Measurements from ENCODE around the gene MARCKSL1. TPM values are rescaled to one million over a fixed set of nuclear protein-coding genes. Genes with fewer than 3 reads are reported as not detected.
A peak's percentile ranks its signal among the peaks of the same experiment; 100 is the strongest.

MARCKSL1 gene
- total and polyA plus RNA-seq, 2 experiments from 2014 or later = 16.6 to 22.1 TPM

- TF ChIP-seq EZH2 (IDR thresholded peaks at IDR 0.05; ENCODE audit: insufficient read depth, poor library complexity, severe bottlenecking) (no peak), EZH2phosphoT487 (IDR thresholded peaks at IDR 0.05; ENCODE audit: insufficient read depth, low read depth) (no peak)
- WGBS, 2 experiments (ENCODE audit: low coverage in 1 of 2, low lambda C conversion rate in 2 of 2, missing lambda C conversion rate in 2 of 2) = 2% methylated on average over 49 to 67 of the region's 75 CpGs
- Histone ChIP-seq H3K27ac (peak overlapping the region; percentile 52), H3K27me3 (replicated peaks; ENCODE audit: insufficient read depth) (no peaks in the 10 kb centered on the region), H4K20me1 (ENCODE audit: insufficient read depth) (no peaks in the 10 kb centered on the region), H2AFZ (peak overlapping the region; percentile 82), H3F3A (ENCODE audit: insufficient read depth) (peaks cover 12% of the 10 kb centered on the region; the same call in 1 of the 2 replicates), H3K36me3 (ENCODE audit: low read depth) (no peaks in the 10 kb centered on the region), H3K4me3 (peak overlapping the region; percentile 78), H3K9me2 (ENCODE audit: insufficient read depth) (no peaks in the 10 kb centered on the region), H3K9me3 (ENCODE audit: low read depth) (no peaks in the 10 kb centered on the region), H3K9ac (peak overlapping the region; percentile 93), H3K4me2 (ENCODE audit: unreplicated experiment) (peak overlapping the region; percentile 82), H3K4me1 (ENCODE audit: insufficient read depth) (peaks cover 27% of the 10 kb centered on the region), H3K79me2 (ENCODE audit: insufficient read depth) (no peaks in the 10 kb centered on the region)
- in situ Hi-C loops (cut with MboI) = no loop called here
- DNase-seq = peak; percentile 95
Observed at GRCh38 chr1:32351399-32352238, 15.6 kb upstream of the MARCKSL1 start.

- H3K79me2 ChIP-seq (ENCODE audit: insufficient read depth) = no peaks in the 10 kb centered on the region
- no peaks in the 10 kb centered on the region for H3K9me2 ChIP-seq (ENCODE audit: insufficient read depth)
- H3K4me3 ChIP-seq = peak overlapping the region; percentile 78
- H4K20me1 ChIP-seq (ENCODE audit: insufficient read depth) = no peaks in the 10 kb centered on the region
- peak overlapping the region; percentile 93 for H3K9ac ChIP-seq
- in situ Hi-C loops (cut with MboI) = no loop called here
- H2AFZ ChIP-seq = peak overlapping the region; percentile 82
- H3K9me3 ChIP-seq (ENCODE audit: low read depth) = no peaks in the 10 kb centered on the region
- no peak for TF ChIP-seq EZH2 (IDR thresholded peaks at IDR 0.05; ENCODE audit: insufficient read depth, poor library complexity, severe bottlenecking)
- no peak for TF ChIP-seq EZH2phosphoT487 (IDR thresholded peaks at IDR 0.05; ENCODE audit: insufficient read depth, low read depth)
- H3K27me3 ChIP-seq (replicated peaks; ENCODE audit: insufficient read depth) = no peaks in the 10 kb centered on the region
- peak; percentile 89 for DNase-seq
- 21 to 26% methylated on average over 17 to 28 of the region's 28 CpGs for WGBS, 2 experiments (ENCODE audit: low coverage in 1 of 2, low lambda C conversion rate in 2 of 2, missing lambda C conversion rate in 2 of 2)
- peak overlapping the region; percentile 82 for H3K4me2 ChIP-seq (ENCODE audit: unreplicated experiment)
- H3F3A ChIP-seq (ENCODE audit: insufficient read depth) = peaks cover 12% of the 10 kb centered on the region; the same call in 1 of the 2 replicates
- H3K27ac ChIP-seq = peak overlapping the region; percentile 52
- H3K36me3 ChIP-seq (ENCODE audit: low read depth) = no peaks in the 10 kb centered on the region
- H3K4me1 ChIP-seq (ENCODE audit: insufficient read depth) = peaks cover 27% of the 10 kb centered on the region
Observed at GRCh38 chr1:32350785-32351398, 14.9 kb upstream of the MARCKSL1 start.

- Histone ChIP-seq H3K4me2 (ENCODE audit: unreplicated experiment) (no peak overlapping the region), H3K9ac (no peak overlapping the region), H3K27me3 (replicated peaks; ENCODE audit: insufficient read depth) (no peaks in the 10 kb centered on the region), H3K9me2 (ENCODE audit: insufficient read depth) (no peaks in the 10 kb centered on the region), H4K20me1 (ENCODE audit: insufficient read depth) (no peaks in the 10 kb centered on the region), H3K79me2 (ENCODE audit: insufficient read depth) (no peaks in the 10 kb centered on the region), H3K9me3 (ENCODE audit: low read depth) (no peaks in the 10 kb centered on the region), H3F3A (ENCODE audit: insufficient read depth) (peaks cover 12% of the 10 kb centered on the region; the same call in 1 of the 2 replicates), H2AFZ (no peak overlapping the region), H3K4me3 (no peak overlapping the region), H3K4me1 (ENCODE audit: insufficient read depth) (peaks cover 23% of the 10 kb centered on the region), H3K36me3 (ENCODE audit: low read depth) (no peaks in the 10 kb centered on the region), H3K27ac (no peak overlapping the region)
- in situ Hi-C loops (cut with MboI) = no loop called here
- WGBS, 2 experiments (ENCODE audit: low coverage in 1 of 2, low lambda C conversion rate in 2 of 2, missing lambda C conversion rate in 2 of 2) = 63 to 66% methylated on average over 8 of the region's 8 CpGs
- TF ChIP-seq EZH2 (IDR thresholded peaks at IDR 0.05; ENCODE audit: insufficient read depth, poor library complexity, severe bottlenecking) (no peak), EZH2phosphoT487 (IDR thresholded peaks at IDR 0.05; ENCODE audit: insufficient read depth, low read depth) (no peak)
- DNase-seq = no peak
Observed at GRCh38 chr1:32349211-32349708, 13.2 kb upstream of the MARCKSL1 start.

GRCh38 chr1:32346532-32347157 lies 10.6 kb upstream of the MARCKSL1 start:
- DNase-seq = no peak
- 76 to 77% methylated on average over 9 of the region's 9 CpGs for WGBS, 2 experiments (ENCODE audit: low coverage in 1 of 2, low lambda C conversion rate in 2 of 2, missing lambda C conversion rate in 2 of 2)
- Histone ChIP-seq H3K27me3 (replicated peaks; ENCODE audit: insufficient read depth) (no peaks in the 10 kb centered on the region), H3F3A (ENCODE audit: insufficient read depth) (no peaks in the 10 kb centered on the region), H3K4me3 (no peak overlapping the region), H3K4me1 (ENCODE audit: insufficient read depth) (no peaks in the 10 kb centered on the region), H3K9ac (no peak overlapping the region), H3K79me2 (ENCODE audit: insufficient read depth) (no peaks in the 10 kb centered on the region), H4K20me1 (ENCODE audit: insufficient read depth) (no peaks in the 10 kb centered on the region), H3K9me3 (ENCODE audit: low read depth) (no peaks in the 10 kb centered on the region), H3K4me2 (ENCODE audit: unreplicated experiment) (no peak overlapping the region), H3K27ac (no peak overlapping the region), H2AFZ (no peak overlapping the region), H3K9me2 (ENCODE audit: insufficient read depth) (no peaks in the 10 kb centered on the region), H3K36me3 (ENCODE audit: low read depth) (no peaks in the 10 kb centered on the region)
- TF ChIP-seq EZH2phosphoT487 (IDR thresholded peaks at IDR 0.05; ENCODE audit: insufficient read depth, low read depth) (no peak), EZH2 (IDR thresholded peaks at IDR 0.05; ENCODE audit: insufficient read depth, poor library complexity, severe bottlenecking) (no peak)
- in situ Hi-C loops (cut with MboI) = no loop called here

All from GM23248 (cell line).